Measurements from ENCODE around the gene RAB37.
A peak's percentile ranks its signal among the peaks of the same experiment; 100 is the strongest.

The RAB37 gene

DNA sequence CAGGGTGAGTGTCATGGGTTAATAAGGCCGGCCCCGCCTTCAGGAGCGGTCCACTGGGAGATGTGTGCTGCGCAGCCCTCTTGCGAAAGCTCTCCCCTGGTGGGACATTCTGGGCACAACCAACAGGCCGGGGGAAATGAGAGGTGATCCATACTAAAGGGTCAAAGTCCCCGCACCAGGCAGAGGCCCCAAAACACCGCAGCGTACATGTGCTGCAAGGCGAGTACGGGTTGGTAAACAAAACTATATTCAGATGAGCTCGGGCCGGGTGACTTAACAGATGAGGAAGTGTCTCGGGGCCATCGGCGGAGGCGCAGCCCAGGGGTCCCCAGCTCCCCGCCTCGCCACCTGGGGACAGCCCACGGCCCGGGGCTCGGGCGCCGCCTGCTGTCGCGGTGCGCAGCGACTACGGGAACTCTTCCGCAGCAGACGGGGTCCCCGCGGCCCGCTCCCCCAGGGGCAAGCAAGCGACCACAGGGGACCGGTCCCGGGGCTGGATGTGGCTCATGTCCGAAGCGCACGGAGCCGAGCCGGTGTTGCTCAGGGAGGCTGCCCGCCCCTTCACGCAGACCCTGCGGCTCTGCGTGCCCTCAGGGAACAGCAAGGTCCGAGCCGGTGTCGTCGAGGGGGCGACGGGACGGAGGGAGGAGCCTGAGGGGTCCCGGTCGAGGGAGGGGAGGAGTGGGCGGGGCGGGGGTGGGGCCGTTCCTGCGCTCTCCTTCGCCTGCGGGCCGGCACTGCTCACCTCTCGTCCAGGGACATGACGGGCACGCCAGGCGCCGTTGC, at the start of gene RAB37:
Gene RAB37, plus strand, starts transcription at position 744 of the 786 bp plus-strand sequence. Its CDS starts 17 bp downstream, at position 761.
- no peak for DNase-seq

DNA sequence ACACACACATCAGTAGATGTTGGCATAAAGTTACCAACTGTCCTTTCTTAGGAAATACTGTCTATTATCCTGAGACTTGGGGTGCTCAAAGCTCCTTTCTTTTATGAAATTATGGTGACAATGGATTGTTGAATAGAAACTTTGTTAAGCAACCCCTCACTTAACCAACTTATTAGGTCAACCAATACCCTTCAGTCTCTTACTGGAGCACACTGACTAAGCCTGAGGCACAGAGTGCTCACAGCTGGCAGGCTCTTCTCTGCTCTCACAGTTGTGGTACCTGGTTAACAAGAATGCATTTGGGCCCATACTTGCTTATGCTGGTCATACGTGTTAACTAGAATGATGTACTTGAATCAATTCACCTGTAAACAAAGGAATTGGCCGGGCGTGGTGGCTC, 49.2 kb upstream of the RAB37 start:
- no peak for DNase-seq

- no peak for DNase-seq
Measured at GRCh38 chr17:74690409-74690825, 46.6 kb upstream of the RAB37 start.

GRCh38 chr17:74691151-74691550, 45.9 kb upstream of the RAB37 start:
- peak; percentile 10 for DNase-seq

GRCh38 chr17:74694081-74694480, 43.0 kb upstream of the RAB37 start:
- DNase-seq, result no peak

GRCh38 chr17:74695629-74696028, 41.4 kb upstream of the RAB37 start:
- no peak for DNase-seq

- no peak for DNase-seq
Measured at GRCh38 chr17:74697515-74697914, 39.5 kb upstream of the RAB37 start.

DNA sequence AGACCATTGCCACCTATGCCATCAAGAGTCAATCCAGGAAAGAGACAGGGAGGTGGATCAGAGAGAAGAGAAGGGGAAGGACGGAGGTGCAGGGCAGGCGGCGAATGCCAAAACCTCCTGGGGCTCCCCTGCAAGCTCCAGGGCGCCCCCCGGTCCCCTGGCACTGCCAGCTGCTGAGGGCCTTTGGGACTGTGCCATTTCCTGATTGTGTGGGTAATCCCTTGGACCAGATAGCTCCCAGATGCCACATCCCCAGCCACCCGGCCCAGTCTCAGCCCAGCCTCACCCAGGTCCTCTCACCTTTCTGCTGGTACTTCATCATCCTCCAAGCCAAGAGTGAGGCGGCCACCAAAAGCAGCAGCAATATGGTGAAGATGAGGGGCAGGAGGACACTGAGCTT, 39.0 kb upstream of the RAB37 start:
- no peak for DNase-seq

DNA sequence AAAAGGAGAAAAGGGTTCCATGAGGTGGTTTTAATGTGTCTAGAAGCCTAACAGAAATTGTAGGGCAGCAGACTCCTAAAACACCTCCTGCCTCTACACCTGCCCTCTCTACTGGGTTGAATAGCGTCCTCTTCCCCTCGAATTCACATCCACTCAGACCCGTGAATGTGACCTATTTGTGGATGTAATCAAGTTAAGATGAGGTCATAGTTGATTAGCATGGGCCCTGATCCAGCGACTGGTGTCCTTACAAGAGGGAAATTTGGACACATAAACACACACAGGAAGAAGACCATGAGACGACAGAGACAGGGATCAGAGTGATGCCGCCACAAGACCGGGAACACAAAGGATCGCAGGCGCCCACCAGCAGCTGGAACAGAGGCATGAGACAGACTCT, 37.8 kb upstream of the RAB37 start:
- no peak for DNase-seq

DNA sequence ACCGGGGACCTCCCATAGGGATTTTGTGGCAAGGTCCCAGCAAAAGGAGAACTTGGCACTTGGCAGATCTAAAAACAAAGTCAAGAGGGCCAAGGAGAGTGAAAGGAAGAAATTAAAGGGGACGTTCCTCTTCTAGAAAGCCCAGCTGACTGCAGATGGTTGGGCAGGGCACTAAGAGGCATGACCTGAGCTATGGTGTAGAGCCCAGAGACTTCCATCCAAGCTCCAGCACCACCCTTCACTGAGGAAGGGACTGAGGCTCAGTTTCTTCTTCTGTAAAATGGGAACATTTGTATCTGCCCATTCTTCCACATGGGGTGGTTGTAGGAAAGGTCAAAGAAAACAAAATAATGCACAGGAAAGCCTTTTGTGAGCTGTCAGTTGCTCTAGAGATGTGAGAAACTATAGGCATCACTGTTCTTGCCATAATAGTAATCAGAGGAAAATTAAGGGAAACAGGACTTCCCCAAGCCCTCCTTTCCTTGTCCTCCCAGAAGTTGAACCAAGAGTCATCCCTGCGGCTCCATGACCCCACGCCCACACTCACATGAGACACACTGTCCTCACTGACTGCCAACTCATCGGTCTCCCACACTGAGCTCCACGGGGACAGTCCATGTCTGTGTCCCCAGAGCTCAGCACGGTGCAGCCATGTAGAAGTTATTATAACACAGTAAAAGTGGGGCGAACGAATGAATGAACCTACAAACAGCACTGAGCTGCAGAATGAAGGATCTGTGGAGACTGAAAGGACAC, 34.8 kb upstream of the RAB37 start:
- no peak for DNase-seq

GRCh38 chr17:74703311-74703710, 33.7 kb upstream of the RAB37 start:
- no peak for DNase-seq

DNA sequence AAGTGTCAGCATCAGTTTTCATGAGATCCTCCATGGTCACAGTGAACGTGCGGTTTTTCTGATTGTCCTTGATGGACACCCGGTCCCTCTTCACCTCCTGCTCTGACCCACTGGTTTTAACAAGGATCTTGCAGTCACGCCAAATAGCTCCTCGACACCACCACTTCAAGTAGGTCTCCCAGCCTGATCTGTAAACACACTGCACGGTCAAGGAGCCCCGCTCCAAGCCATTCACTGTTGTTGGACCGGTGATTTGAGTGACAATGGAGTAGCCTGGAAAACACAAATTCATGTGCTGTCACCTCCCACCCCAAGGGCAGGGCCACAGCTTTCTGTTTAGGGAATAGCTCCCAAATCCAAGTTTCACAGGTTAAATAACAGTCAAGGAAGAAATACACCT, 32.5 kb upstream of the RAB37 start:
- no peak for DNase-seq

DNA sequence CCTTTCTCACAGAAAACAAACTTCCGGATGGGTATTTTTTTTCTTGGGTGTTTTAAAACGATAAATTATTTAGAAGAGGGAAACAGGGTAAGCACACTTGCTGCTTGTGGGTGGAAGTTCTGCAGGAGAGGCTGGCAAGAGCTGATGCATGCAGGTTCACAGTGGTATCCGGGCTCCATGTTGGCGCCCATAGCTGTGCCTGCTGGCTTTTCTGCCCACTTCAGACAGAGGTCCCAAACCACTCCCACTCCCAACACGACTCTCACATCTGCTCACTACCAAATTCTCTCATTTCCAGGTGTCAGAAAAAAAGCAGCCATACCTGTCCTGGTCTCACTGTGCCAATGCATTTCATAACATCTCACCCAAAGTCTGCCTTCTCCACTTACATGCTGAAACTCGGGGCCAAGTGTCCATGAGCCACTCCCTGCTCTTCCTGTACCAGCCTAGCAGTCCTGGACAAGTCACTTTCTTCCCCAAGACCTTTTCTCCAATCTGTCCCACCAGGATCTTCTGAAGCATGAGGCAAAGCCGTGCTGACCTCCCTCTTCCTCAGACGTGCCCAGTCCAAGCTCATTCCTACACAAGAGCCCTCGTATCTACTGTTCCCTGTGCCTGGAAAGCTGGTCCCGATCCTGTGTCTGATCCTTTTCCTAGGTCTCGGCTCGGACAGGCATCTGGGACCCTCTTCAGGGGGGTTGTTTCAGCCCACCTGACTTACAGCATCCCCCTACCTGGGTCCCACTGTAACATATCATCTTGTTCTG, 25.8 kb upstream of the RAB37 start:
- DNase-seq, result no peak

GRCh38 chr17:74712301-74712700, 24.8 kb upstream of the RAB37 start:
- DNase-seq, result no peak

DNA sequence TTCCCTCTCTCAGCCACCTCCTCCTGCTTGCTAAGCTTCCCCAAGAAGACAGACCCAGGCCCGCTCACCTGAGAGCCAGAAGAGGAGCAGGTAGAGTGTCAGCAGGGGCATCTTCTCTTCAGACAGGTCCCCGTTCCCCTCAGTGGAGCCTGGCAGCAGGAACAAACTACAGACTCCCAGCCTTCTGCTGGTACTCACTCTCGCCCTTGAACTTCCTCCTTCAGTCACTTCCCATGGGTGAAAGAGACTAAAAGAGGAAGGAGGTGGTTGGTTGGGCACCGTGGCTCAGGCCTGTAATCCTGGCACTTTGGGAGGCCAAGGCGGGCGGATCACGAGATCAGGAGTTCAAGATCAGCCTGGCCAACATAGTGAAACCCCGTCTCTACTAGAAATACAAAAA, 24.3 kb upstream of the RAB37 start, which contains the start of gene CD300LF:
Gene CD300LF, minus strand, starts transcription at position 168 of the 400 bp plus-strand sequence. Its CDS starts 57 bp downstream, at position 111.
- DNase-seq, result no peak

- DNase-seq, result no peak
Measured at GRCh38 chr17:74713171-74713755, 23.8 kb upstream of the RAB37 start.

- DNase-seq, result peak; percentile 46
Measured at GRCh38 chr17:74715144-74715543, 21.9 kb upstream of the RAB37 start.

GRCh38 chr17:74720506-74720905, 16.6 kb upstream of the RAB37 start:
- DNase-seq, result no peak

DNA sequence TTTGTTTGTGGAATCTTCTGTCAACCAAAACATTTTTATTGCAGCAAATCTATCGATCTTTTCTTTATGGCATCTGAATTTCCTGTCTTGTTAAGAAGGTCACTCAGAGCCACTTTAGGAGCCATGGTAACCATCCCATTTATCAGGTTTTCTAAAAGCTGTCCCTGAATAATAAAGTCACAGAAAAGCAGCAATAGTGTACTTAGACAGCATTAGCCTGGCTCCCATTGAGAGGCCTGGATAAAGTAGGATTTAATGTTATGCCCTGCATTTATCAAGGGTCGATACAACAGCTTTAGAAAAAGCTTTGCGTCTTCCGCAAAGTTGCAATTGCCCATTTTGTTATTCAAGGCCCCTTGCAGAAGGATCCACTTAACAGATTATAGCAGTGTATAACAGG, 14.3 kb upstream of the RAB37 start:
- DNase-seq, result no peak

DNA sequence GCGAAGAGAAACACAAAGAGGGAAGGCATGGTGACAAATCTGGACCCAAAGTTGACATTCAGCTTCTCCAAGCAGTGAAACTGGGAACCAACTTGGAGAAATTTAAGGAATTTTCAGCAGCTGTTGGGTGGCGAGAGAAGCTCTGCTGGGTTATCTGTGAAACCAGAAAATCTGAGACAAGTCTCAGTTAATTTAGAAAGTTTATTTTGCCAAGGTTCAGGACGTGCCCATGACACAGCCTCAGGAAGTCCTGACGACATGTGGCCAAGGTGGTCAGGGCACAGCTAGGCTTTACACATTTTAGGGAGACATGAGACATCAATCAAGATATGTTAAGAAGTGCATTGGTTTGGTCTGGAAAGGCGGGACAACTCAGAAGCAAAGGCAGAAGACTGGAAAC, 13.2 kb upstream of the RAB37 start:
- no peak for DNase-seq

DNA sequence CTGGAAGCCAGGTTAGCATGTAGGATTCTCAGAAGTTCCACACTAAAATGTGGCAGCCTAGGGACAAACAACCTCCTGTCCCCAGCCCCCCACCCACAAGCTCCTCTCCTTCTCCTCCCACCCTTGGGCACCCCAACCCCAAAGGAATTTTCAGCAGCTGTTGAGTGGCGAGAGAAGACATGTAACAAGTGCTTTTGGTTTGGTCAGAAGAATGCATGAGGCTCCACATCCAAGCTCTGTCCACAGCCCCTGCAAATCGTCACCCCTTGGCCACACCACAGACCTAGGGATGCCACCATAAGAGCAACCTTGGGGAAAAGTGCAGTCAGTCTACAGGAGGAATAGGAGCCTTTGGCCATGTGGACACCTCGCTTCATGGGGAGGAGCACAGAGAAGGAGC, 11.9 kb upstream of the RAB37 start:
- DNase-seq, result no peak

- DNase-seq, result no peak
Measured at GRCh38 chr17:74728033-74728701, 8.9 kb upstream of the RAB37 start.

DNA sequence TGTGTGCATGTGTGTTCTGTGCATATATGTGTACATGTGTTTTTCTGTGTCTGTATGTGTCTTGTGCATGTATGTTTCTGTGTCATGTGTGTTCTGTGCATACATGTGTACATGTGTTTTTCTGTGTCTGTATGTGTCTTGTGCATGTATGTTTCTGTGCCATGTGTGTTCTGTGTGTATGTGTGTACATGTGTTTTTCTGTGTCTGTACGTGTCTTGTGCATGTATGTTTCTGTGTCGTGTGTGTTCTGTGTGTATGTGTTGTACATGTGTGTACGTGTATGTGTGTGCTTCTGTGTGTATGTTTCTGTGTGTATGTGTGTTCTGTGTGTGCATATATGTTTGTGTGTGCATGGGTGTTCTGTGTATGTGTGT, 8.4 kb upstream of the RAB37 start:
- DNase-seq, result no peak
